HUDEP-2 (cell line): ENCODE measurements around the gene AHCY.
"Not testable (repeated sequence)": the region's sequence is repeated elsewhere in the genome, so short reads cannot be mapped to it uniquely, and the experiment has no call there.

ENCODE experiments used
- DNase-seq, 76 experiments: peaks; one replicate each; lab custom pipeline; 2025; ENCODE audit not compliant: unreplicated experiment in 76 of 76; lab: John Stamatoyannopoulos, UW

Gene AHCY

DNA sequence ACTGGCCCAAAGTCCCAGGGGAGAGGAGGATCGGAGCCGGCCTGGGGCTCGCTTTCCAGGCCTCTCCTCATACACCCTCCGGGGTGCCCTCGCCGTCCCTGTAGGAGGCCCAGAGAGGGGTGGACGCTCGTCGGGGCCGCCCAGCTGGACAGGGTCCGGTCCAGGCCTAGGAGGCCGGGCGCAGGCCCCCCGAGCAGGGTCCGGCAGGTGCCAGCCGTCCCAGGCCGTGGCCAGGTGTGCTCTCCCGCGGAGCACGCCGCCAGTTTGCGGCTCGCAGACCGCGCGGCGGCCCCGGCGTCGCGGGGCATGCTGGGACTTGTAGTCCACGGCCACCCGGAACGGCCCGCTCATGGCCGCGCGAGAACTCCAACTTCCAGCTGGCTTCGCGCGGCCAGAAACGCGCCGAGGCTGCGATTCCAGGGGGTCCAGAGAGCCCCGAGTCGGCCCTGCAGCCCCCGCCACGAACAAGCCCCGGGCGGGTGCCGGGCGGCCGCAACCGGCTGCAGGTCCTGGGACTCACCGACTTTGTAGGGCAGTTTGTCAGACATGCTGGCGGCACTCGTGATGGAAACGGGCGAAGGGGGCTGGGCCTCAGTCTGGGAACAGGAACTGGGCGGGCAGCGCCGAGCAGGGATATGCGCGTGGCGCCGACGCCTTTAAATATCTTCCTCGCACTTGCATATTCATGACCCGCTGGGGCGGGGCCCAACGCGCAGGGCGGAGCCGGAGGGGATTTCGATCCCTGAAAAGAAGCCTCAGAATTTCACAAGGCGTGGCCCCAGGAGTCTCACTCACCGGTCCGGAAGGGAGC, at the start of gene AHCY:
AHCY (minus strand) TSS at position 633 of the 811 bp plus-strand sequence; CDS start at position 548, 85 bp downstream.
- DNase-seq: peak in 75 of 76 experiments; percentile 63 to 98 (median 91)

DNA sequence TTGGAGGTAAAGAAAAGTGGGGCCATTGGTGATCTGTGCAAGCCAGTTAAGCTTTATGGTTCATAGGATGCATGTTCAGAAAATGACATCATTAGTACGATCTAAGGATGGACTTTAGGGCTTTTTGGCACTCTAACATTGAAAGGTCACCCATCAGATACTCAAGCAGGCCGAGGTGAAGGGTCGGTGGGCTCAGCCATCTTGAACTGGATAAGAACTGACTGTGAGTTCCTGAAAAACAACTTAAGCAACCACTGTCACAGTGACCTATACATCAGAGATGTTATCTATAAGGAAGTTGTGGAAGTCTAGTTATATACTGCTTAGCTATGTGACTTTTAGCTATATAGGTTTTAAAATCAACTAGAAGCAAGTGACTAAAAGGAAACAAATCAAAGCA, 46.9 kb upstream of the AHCY start:
- no peak for DNase-seq

DNA sequence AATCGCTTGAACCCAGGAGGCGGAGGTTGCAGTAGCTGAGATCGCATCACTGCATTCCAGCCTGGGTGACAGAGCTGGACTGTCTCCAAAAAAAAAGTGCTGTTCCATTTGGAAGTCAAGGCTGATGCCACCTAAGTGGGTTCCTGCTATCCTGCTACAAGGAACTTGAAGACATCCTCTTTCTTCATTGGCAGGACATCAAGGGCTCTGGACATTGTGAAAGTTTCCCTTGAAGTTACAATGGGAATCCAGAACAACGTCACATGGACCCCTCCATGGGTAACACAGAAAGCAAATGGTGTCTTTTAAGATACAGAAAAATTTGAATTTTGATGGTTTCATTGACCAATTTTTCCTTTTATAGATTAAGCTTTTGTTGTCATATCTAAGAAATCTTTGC, 44.4 kb upstream of the AHCY start:
- no peak for DNase-seq

DNA sequence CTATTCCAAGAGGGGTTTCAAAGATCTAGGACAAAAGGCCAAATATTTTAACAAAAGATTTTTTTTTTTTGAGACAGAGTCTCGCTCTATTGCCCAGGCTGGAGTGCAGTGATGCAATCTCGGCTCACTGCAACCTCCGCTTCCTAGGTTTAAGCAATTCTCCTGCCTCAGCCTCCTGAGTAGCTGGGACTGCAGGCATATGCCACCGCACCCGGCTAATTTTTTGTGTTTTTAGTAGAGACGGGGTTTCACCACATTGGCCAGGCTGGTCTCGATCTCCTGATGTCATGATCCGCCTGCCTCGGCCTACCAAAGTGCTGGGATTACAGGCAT, 43.3 kb upstream of the AHCY start:
- DNase-seq: not testable (repeated sequence)

DNA sequence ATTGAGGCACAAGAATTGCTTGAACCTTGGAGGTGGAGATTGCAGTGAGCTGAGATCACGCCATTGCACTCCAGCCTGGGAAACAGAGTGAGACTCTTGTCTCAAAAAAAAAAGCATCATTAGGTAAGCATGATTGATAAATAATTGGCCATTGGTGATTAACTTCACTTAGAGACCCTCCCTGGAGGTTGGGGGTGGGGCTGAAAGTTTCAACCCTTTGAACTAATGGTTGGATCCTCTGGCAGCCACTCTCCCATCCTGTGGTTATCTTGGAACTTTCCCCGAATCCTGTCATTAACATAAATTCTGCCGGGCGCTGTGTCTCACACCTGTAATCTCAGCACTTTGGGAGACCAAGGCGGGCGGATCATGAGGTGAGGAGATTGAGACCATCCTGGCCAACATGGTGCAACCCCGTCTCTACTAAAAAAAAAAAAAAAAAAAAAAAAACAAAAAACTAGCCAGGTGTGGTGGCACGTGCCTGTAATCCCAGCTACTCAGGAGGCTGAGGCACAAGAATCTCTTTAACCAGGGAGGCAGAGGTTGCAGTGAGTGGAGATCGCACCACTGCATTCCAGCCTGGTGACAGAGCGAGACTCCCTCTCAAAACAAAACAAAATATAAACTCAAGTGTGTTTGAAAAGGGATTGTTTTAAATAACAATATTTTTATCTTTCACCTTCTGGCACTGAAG, 42.8 kb upstream of the AHCY start:
- not testable (repeated sequence) for DNase-seq

DNA sequence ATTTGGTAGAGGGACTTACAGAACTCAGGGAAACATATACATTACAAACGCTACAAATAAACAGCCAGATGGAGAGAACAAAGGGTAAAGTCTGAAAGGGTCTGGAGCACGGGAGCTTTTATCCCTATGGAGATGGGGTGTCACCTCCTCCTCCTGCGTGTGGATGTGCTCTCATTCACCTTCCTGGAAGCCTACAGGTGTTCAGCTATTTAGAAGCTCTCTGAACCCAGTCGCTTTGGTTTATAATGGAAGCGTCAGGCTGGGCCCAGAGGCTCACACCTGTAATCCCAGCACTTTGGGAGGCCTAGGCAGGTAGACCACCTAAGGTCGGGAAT, 42.2 kb upstream of the AHCY start:
- no peak for DNase-seq

DNA sequence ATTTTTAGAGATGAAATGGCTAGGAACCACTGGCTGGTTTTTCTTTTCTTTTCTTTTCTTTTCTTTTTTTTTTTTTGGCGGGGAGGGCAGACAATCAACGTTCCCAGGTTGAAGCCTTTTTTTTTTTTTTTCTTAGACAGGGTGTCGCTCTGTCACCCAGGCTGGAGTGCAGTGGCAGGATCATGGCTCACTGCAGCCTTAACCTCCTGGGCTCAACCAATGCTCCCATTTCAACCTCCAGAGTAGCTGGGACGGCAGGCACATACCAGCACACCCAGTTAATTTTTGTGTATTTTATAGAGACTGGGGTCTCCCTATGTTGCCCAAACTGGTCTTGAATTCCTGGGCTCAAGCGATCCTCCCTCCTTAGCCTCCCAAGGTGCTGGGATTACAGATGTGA, 41.1 kb upstream of the AHCY start:
- DNase-seq: no peak

DNA sequence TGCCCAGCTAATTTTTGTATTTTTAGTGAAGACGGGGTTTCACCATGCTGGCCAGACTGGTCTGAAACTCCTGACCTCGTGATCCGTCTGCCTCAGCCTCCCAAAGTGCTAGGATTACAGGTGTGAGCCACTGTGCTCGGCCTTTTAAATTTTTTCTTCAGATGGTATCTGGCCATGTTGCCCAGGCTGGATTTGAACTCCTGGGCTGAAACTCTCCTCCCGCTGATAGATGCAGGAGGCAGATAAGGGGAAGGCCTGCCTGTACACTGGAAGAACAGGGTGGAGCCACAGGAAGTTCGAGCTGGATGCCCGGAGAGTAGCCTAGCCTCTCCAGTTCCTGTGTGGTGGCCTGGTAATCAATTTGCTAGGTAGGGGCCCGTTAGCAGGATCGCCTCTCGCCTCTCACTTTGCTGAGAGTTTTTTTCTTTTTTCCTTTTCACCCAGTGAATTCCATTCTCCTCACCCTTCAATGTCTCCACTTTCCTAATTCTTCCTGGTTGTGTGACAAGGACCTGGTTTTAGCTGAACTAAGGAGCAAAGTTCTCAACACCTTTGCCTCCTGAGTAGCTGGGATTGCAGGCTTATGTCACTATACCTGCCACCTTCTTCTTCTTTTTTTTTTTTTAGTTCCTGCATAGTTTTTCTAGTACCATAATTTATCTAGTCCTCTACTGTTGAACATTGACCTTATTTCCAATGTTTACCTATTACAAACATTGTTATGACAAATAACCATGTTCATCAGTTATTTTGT, 40.5 kb upstream of the AHCY start:
- DNase-seq: no peak

DNA sequence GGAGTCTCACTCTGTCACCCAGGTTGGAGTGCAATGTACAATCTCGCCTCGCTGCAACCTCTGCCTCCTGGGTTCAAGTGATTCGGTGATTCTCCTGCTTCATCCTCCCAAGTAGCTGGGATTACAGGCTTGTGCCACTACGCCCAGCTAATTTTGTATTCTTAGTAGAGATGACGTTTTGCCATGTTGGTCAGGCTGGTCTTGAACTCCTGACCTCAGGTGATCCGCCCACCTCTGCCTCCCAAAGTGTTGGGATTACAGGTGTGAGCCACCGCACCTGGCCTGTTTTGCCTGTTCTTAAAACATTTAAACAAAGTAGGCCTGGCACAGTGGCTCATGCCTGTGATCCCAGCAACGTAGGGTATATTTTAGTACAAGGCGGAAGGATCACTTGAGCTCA, 38.0 kb upstream of the AHCY start:
- DNase-seq: not testable (repeated sequence)

DNA sequence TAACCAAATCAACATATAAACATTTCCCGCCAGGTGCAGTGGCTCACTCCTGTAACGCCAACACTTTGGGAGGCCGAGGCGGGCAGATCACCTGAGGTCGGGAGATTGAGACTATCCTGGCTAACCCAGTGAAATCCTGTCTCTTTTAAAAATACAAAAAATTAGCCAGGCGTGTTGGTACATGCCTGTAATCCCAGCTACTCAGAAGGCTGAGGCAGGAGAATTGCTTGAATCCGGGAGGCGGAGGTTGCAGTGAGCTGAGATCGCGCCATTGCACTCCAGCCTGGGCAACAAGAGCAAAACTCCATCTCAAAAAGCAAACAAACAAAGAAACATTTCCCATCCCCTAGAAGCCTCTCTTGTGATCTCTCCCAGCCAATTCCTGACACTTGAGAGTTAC, 37.6 kb upstream of the AHCY start:
- DNase-seq: not testable (repeated sequence)

DNA sequence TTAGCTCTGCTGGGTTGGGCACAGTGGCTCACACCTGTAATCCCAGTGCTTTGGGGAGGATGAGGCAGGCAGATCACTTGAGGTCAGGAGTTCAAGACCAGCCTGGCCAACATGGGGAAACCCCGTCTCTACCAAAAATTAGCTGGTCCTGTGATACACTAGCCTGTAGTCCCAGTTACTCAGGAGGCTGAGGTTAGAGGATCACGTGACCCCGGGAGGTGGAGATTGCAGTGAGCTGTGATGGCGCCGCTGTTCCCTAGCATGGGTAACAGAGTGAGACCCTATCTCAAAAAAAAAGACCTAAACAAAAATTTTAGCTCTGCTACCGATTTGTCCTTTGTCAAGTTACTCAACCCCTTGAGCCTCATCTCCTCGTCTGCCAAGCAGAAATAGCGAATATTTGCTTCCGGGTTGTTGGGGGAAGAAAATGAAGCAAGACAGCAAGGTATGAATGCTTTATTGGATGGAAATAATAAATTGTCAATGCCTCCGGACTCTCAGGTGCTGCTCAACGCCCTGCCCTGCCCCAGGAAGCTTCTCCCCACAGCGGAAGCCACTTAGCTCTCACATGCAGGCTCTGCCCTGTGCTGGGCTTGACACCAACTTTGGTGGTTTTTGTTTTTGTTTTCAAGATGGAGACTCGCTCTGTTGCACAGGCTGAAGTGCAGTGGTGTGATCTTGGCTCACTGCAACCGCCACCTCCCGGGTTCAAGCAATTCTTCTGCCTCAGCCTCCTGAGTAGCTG, 35.0 kb upstream of the AHCY start:
- DNase-seq: no peak

DNA sequence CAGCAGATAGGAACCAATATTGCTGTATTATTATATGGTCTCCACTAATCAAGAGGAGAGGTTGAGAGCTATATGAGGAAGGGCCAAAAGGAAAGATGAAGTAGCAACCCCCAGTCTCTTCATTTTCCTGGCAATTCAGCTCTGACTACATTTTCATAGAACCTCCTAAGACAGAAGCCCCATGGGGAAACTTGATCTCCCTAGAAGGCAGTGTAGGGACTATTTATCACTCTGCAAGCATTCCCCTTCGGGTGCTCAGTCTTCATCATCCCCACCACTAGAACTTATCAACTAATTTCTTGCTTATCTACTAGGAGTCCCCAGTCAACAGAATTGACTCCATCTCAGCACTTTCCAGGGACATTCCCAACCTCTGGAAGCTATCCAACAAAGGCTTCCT, 34.4 kb upstream of the AHCY start:
- no peak for DNase-seq

DNA sequence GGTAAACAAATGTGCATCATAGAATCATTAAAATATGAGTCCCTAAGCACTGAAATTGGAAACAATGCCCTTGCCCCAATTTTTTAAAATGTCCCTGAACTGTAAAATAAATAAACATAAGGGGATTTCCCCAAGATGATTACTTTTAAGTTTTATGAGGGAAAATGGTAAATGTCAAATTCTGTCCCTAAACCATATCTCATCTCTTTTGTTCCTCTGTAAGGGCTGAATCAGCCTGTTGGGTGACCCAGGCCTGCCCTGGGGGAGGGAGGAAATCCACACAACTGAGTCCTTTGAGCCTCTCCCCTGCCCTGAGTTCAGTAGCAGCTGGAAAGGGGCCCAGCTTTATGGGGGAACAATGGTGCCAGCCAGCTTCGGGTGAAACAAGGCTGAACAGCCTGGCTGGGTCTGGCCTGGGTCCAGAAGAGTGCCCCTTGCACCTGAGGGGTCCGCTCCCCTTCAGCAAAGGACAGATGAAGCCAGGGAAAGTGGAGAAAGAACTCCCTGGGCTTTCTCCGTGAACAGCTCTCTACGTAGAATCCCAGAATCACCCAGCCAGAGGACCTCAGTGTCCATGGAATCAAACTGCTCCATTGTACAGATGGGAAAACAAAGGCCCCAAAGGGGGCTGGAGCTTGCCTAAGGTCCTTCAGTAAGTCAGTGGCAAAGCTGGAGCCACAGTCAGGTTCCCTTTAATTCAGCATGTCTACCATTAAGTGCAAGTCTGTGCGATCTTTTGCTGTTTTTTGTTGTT, 31.7 kb upstream of the AHCY start:
- no peak for DNase-seq

DNA sequence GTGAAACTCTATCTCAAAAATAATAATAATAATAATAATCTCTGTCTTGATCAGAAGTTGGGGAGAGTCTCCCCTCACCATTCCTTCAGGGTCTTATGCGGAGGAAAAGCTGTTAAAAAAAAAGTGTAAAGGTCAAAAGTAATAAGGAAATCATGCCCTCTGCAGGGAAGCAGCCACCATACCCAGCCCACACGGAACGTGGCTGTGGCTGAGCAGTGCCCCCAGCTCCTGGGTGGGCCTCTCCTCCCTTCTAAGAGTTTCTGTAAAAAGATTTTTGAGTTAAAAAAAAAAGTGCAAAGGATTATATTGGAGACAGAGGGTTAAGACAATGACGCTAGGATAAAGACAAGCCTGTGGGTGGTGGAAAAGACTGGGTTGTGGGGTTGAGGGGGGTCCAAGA, 30.6 kb upstream of the AHCY start:
- DNase-seq: no peak

DNA sequence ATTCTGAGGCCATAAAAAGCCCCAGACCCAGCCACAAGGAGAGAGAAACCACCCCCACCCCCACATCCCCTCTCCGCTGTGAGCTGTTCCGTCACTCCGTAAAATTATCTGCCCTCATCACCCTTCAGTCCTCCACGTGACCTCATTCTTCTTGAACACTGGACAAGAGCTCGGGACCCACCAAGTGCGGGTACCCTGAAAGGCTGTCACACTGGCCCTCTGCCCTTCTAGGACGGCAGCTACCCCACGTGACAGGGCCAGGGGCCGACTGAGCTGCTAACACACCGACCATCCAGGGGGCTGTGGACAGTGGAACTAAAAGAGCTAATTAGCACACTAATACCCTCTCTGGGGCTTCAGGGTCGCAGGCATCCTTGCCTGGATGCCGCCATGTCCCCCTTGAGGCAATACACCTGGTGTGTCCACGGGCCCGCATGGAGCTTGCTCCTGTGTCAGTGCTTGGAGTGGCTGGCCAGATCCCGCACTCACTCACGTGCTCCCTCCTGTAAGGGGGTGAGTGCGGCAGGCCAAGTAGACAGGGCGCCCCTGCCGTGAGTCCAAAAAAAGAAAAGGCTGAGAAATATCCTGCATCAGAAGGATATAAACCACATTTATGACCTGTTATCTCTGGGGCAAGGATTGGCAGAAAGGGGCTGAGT, 29.2 kb upstream of the AHCY start:
- no peak for DNase-seq

DNA sequence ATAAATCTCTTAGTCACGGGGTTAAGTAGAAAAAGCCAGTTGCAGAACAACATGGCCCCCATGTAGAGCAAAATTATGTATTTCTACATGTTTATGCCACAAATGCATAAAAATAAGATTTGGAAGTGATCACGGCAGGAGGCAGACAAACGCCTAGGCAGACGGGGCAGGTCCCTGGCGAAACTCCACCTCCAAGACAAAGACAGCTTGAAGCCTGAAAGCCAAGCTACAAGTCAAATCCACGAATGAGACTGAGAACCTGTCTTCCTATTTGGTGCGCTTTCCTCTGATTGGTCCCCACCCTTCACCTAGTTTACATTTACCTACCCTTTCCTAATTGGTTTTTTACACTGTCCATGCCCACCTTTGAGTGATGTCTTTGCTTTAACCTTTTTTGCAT, 28.7 kb upstream of the AHCY start:
- no peak for DNase-seq

DNA sequence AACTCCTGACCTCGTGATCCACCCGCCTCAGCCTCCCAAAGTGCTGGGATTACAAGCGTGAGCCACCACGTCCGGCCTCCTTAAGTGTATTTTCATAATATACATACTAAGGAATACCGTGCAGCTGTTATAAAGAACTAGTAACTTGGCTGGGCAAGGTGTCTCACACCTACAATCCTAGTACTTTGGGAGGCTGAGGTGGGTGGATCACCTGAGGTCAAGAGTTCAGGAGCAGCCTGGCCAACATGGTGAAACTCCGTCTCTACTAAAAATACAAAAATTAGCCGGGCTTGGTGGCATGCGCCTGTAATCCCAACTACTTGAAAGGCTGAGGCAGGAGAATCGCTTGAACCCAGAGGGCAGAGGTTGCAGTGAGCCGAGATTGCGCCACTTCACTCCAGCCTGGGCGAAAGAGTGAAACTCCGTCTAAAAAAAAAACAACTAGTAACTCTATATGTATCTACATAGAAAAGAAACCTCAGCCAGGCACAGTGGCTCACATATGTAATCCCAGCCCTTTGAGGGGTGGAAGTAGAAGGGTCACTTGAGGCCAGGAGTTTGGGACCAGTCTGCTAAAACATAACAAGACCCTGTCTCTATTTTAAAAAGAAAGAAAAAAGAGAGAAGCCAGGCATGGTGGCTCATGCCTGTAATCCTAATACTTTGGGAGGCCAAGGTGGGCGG, 27.8 kb upstream of the AHCY start:
- not testable (repeated sequence) for DNase-seq

DNA sequence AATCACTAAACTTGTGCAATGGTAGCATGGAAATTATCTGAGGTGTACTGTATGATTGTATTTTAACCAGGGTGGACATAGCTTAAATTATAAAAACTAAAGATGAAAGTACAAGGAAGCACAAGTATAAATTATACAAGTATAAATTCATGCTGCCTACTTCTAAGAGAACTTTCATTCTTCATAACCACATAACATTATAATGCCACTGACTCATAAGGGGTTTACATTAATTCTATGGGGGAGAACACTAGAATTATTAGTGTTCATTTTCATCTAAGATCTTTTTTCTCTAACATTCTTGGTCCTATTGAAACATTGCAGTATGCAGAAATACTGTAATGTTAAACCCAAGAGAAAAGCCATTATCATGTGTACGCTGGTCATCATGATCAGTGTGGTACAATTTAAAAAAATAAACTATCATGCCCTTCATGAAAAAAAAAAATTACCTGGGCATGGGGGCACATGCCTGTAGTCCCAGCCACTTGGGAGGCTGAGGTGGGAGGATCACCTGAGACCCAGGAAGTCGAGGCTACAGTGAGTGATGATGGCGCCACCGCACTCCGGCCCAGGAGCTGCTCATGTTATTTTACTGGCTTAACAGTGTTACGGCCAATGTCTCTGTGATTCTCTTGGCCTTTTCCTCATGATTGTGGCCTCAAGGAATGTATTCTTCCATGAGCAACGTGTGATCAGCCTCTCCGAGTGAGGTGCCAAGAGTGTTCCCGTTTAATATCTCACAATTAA, 25.9 kb upstream of the AHCY start:
- no peak for DNase-seq

DNA sequence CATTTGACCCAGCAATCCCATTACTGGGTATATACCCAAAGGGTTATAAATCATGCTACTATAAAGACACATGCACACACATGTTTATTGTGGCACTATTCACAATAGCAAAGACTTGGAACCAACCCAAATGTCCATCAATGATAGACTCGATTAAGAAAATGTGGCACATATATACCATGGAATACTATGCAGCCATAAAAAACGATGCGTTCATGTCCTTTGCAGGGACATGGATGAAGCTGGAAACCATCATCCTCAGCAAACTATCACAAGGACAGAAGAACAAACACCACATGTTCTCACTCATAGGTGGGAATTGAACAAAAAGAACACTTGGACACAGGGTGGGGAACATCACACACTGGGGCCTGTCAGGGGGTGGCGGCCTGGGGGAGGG, 25.1 kb upstream of the AHCY start:
- not testable (repeated sequence) for DNase-seq
